ENCODE data around the gene GPR158. TPM values are rescaled to one million over a fixed set of nuclear protein-coding genes. Genes with fewer than 3 reads are reported as not detected.

The GPR158 gene
- total and polyA plus RNA-seq, 2 of the 8 experiments (the other 6 are each of a cell fraction or from before 2014, with no cell fraction given): 0.14 to 0.78 TPM

DNA sequence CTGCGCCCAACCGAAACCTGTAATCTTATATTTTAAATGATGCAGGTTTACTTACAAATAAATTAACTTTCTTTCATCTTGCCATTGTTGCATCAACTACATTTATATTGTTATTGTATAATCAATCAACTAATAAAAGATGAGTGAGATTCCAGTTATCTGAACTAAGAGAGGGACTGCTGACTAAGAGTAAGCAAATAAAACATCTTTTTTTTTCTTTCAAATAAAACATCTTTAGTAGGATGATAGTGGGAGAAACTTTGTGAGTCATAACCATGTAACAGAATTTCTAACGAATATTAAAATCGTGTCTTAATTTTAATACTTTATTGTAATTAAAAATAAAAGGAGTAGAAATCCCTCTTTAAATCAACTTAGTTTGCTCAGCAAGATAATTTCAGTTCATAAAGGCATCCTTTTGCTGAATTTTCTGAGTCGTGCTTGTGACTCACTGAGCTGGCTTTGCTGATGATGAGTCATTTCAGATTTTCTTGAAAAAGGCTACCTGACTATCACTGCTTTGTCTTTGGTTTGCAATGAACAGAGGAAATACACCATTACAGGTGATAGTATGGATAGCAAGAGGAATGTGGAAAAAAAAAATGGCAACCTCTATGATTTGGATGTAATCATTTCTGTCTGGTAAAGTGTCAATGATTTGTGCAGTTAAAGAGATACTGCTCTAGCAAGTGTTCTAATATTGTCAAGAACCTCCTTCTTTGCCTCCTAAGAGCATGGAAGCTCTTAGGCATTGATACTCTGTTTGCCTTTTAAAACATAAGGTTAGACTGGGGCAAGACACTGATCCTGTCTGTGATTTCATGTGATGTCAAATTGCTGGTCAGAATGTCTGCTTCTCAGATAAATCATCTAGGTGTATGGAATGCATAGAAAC is 119.5 kb downstream of the GPR158 start (continued):
- no peak for TF ChIP-seq POU5F1 (IDR thresholded peaks at IDR 0.05; ENCODE audit: low read depth, low read length)
- no peak for TF ChIP-seq RBBP5 (IDR thresholded peaks at IDR 0.05; ENCODE audit: borderline replicate concordance, low read depth, low read length)
- no peak for TF ChIP-seq KDM4A (IDR thresholded peaks at IDR 0.05; ENCODE audit: low read depth, low read length, severe bottlenecking)
- no peak for TF ChIP-seq SAP30 (IDR thresholded peaks at IDR 0.05; ENCODE audit: insufficient read depth, insufficient replicate concordance, low read length)
- TF ChIP-seq CTBP2 (IDR thresholded peaks at IDR 0.05; ENCODE audit: borderline replicate concordance, insufficient read depth, insufficient read length, low read length): no peak
